GM18868 (cell line): ENCODE measurements around the gene RPS28.
"Not testable (repeated sequence)": the region's sequence is repeated elsewhere in the genome, so short reads cannot be mapped to it uniquely, and the experiment has no call there.

Experiments
- ATAC-seq: cut with Tn5 transposase; IDR thresholded peaks from one replicate; pipeline ENCODE4 v1.9.1; 2021; ENCODE audit warnings: mild to moderate bottlenecking, moderate library complexity; ENCODE audit not compliant: unreplicated experiment

Gene RPS28

GRCh38 chr19:8321067-8321985, at the start of gene RPS28, which contains the start of gene NDUFA7:
TSS of gene RPS28 (plus strand) at chr19:8321496. CDS start at chr19:8321531, 35 bp downstream.
TSS of gene NDUFA7 (minus strand) at chr19:8321375. CDS start at chr19:8321358, 17 bp downstream.
- ATAC-seq, result peak; percentile 92

GRCh38 chr19:8276508-8276907, 44.8 kb upstream of the RPS28 start:
- not testable (repeated sequence) for ATAC-seq

- not testable (repeated sequence) for ATAC-seq
These were observed 30.0 kb upstream of the RPS28 start for GRCh38 chr19:8291337-8291736.

- no peak for ATAC-seq
These were observed 19.0 kb upstream of the RPS28 start for GRCh38 chr19:8302357-8302691.

- no peak for ATAC-seq
These were observed 18.6 kb upstream of the RPS28 start for GRCh38 chr19:8302734-8303133.

GRCh38 chr19:8304841-8305621, 16.3 kb upstream of the RPS28 start:
- no peak for ATAC-seq

- ATAC-seq, result no peak
These were observed 15.5 kb upstream of the RPS28 start for GRCh38 chr19:8305798-8306197.

- ATAC-seq, result no peak
These were observed 14.9 kb upstream of the RPS28 start for GRCh38 chr19:8306235-8307054.

- ATAC-seq, result no peak
These were observed 13.8 kb upstream of the RPS28 start for GRCh38 chr19:8307400-8307964.

- peak; percentile 77 for ATAC-seq
These were observed 13.1 kb upstream of the RPS28 start, which contains the start of gene CD320 for GRCh38 chr19:8307965-8308866. TSS of gene CD320 (minus strand) at chr19:8308358. CDS start at chr19:8308290, 68 bp downstream.

GRCh38 chr19:8308891-8309291, 12.4 kb upstream of the RPS28 start:
- ATAC-seq, result no peak

GRCh38 chr19:8310342-8311055, 10.8 kb upstream of the RPS28 start:
- ATAC-seq, result no peak

- no peak for ATAC-seq
These were observed 9.6 kb upstream of the RPS28 start for GRCh38 chr19:8311461-8312260.

GRCh38 chr19:8314981-8315640, 6.2 kb upstream of the RPS28 start:
- ATAC-seq, result not testable (repeated sequence)

GRCh38 chr19:8316351-8317125, 4.8 kb upstream of the RPS28 start:
- no peak for ATAC-seq

GRCh38 chr19:8318835-8319234, 2.5 kb upstream of the RPS28 start:
- not testable (repeated sequence) for ATAC-seq
